Kidney (tissue), 14 donors: Measurements from ENCODE around the gene ST6GALNAC5. TPM values are rescaled to one million over a fixed set of nuclear protein-coding genes. Genes with fewer than 3 reads are reported as not detected.

Experiments
- DNase-seq, 5 donors: peaks; one replicate each; pipeline ENCODE4 v3.0.0-alpha.2; 2013 to 2020
- FAIRE-seq: peaks from 2 replicates; lab custom pipeline; 2012; peaks lifted over from hg19 to GRCh38; lab: Jason Lieb, UNC
- H3K27ac ChIP-seq, 2 donors: one replicate each; pipeline ENCODE4 v1.7.0; 2013; ENCODE audit warnings: low read depth in 2 of 2, low read length in 2 of 2, inconsistent platforms in 1 of 2
- H3K27me3 ChIP-seq: one replicate; pipeline ENCODE4 v1.7.1; 2013; ENCODE audit warnings: low read length, inconsistent platforms; ENCODE audit not compliant: control insufficient read depth, insufficient read depth
- H3K36me3 ChIP-seq, 3 donors: one replicate each; pipeline versions ENCODE4 v1.7.0 to v1.7.1; 2013; ENCODE audit warnings: low read length in 3 of 3, control low read depth in 1 of 3, inconsistent platforms in 1 of 3; ENCODE audit not compliant: insufficient read depth in 3 of 3, control insufficient read depth in 2 of 3
- H3K4me1 ChIP-seq, 3 donors: one replicate each; pipeline versions ENCODE4 v1.7.0 to v1.7.1; 2013; ENCODE audit warnings: low read length in 3 of 3, inconsistent platforms in 1 of 3, low read depth in 1 of 3; ENCODE audit not compliant: control insufficient read depth in 2 of 3, insufficient read depth in 2 of 3
- H3K4me3 ChIP-seq, 3 donors: one replicate each; pipeline versions ENCODE4 v1.7.0 to v1.8.1; 2013; ENCODE audit warnings: low read length in 3 of 3, control low read depth in 1 of 3, inconsistent platforms in 1 of 3
- H3K9ac ChIP-seq, 3 donors: one replicate each; pipeline versions ENCODE4 v1.7.0 to v1.7.1; 2013; ENCODE audit warnings: low read length in 3 of 3, control low read depth in 1 of 3, inconsistent platforms in 1 of 3
- H3K9me3 ChIP-seq, 3 donors: one replicate each; pipeline versions ENCODE4 v1.7.0 to v1.7.1; 2013; ENCODE audit warnings: low read length in 3 of 3, control low read depth in 1 of 3, inconsistent platforms in 1 of 3; ENCODE audit not compliant: control insufficient read depth in 2 of 3, insufficient read depth in 1 of 3
- intact Hi-C: fragments of 100-400 bp; cut with DNase I; formaldehyde crosslinking; loops from one replicate; pipeline ENCODE4 v1.11.1; 2022
- polyA plus RNA-seq: library from polyadenylated mRNA; stranded (reverse); fragments of 350-450 nt; fragmentation: Illumina TruSeq; extraction: RNeasy Lipid Tissue Mini Kit (QIAGEN cat#74804); gene quantifications from one replicate; pipeline ENCODE4 v1.2.3, GENCODE V29; 2014; ENCODE audit warnings: low read depth, low replicate concordance; ENCODE audit not compliant: insufficient read depth
- total RNA-seq: library from RNA; stranded (reverse); fragmentation: NEBNext Ultra II Directional; extraction: Animal tissue kit (Norgen Biotek cat#: 25700); gene quantifications from one replicate; pipeline ENCODE4 v1.2.1, GENCODE V29; 2021
- TF ChIP-seq, protein P1 (sequence below): IDR thresholded peaks from 3 replicates; pipeline ENCODE4 v1.5.1; 2012; ENCODE audit warnings: mild to moderate bottlenecking, moderate library complexity, borderline replicate concordance; ENCODE audit not compliant: insufficient read depth; ENCODE audit errors: extremely low read depth
- donor health status: control.
- donor health status: control.
- donor health status: control.
- donor health status: control.
- donor health status: control.
- donor health status: DM: yes; HTN: yes; CAD: no.
- donor health status: Normal renal cell carcinoma (clear cell type).

Gene ST6GALNAC5
- total and polyA plus RNA-seq, 2 donors from 2014 or later = 0.34 to 0.50 TPM

DNA sequence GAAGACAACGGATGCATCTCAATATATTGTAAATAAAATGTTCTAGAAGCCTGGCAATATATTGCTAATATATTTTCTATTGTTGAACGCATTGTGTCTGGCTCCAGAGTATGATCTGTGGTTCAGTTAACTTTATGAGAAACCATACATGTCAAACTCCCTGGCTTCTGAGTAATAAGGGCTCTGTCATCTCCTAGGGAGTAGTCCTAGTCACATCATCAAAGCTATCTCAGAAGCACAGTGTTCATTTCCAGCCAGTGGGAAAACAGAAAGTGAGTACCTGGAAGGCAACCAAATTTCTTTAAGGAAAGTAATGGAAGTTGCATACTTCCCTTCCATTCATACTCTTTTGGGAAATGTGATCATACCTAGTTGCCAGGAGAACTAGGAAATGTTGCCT is 27.0 kb upstream of the ST6GALNAC5 start:
- no peaks in the 10 kb centered on the region for H3K4me1 ChIP-seq
- H3K4me3 ChIP-seq = no peak overlapping the region
- H3K9ac ChIP-seq = no peak overlapping the region
- no peaks in the 10 kb centered on the region for H3K27me3 ChIP-seq
- intact Hi-C loops = no loop called here
- no peaks in the 10 kb centered on the region for H3K36me3 ChIP-seq
- FAIRE-seq (no peak), DNase-seq (no peak)
- H3K9me3 ChIP-seq = no peaks in the 10 kb centered on the region
- TF ChIP-seq, protein P1, sequence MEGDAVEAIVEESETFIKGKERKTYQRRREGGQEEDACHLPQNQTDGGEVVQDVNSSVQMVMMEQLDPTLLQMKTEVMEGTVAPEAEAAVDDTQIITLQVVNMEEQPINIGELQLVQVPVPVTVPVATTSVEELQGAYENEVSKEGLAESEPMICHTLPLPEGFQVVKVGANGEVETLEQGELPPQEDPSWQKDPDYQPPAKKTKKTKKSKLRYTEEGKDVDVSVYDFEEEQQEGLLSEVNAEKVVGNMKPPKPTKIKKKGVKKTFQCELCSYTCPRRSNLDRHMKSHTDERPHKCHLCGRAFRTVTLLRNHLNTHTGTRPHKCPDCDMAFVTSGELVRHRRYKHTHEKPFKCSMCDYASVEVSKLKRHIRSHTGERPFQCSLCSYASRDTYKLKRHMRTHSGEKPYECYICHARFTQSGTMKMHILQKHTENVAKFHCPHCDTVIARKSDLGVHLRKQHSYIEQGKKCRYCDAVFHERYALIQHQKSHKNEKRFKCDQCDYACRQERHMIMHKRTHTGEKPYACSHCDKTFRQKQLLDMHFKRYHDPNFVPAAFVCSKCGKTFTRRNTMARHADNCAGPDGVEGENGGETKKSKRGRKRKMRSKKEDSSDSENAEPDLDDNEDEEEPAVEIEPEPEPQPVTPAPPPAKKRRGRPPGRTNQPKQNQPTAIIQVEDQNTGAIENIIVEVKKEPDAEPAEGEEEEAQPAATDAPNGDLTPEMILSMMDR = no peak
- H3K27ac ChIP-seq = no peak overlapping the region

DNA sequence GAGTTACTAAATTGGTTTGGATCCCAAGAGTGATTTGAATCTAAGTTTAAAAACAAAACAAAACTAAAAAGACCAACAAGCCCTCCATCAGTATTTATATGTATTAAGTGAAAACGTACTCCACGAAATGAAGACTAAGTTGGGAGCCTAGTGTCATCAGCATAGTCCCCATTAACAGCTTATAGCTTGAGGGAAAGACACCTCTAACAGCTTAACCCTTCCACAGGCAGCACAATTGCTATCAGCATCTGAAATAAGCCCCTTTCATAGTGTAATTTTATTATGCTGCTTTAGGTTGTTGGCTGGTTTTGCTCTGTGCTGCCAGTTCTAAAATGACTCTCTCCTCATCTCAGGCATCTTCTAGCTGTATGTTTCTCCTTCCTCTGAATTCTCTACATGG is 25.8 kb upstream of the ST6GALNAC5 start:
- intact Hi-C loops = no loop called here
- Histone ChIP-seq H3K27me3 (no peaks in the 10 kb centered on the region), H3K27ac (no peak overlapping the region), H3K9ac (no peak overlapping the region), H3K4me3 (no peak overlapping the region), H3K4me1 (no peaks in the 10 kb centered on the region), H3K9me3 (no peaks in the 10 kb centered on the region), H3K36me3 (no peaks in the 10 kb centered on the region)
- FAIRE-seq (no peak), DNase-seq (no peak)
- TF ChIP-seq, protein P1 = no peak

GRCh38 chr1:76843821-76844464 is 23.3 kb upstream of the ST6GALNAC5 start:
- intact Hi-C loops = no loop called here
- H3K27ac ChIP-seq = no peak overlapping the region
- no peaks in the 10 kb centered on the region for H3K4me1 ChIP-seq
- H3K36me3 ChIP-seq = no peaks in the 10 kb centered on the region
- TF ChIP-seq, protein P1 = no peak
- DNase-seq (no peak), FAIRE-seq (no peak)
- no peak overlapping the region for H3K9ac ChIP-seq
- H3K9me3 ChIP-seq = peaks cover 0 to 3% (median 0%) of the 10 kb centered on the region in 3 donors
- H3K27me3 ChIP-seq = no peaks in the 10 kb centered on the region
- H3K4me3 ChIP-seq = no peak overlapping the region

GRCh38 chr1:76854255-76854654 is 13.0 kb upstream of the ST6GALNAC5 start:
- Histone ChIP-seq H3K27ac (no peak overlapping the region), H3K36me3 (no peaks in the 10 kb centered on the region), H3K9me3 (no peaks in the 10 kb centered on the region), H3K9ac (no peak overlapping the region), H3K4me1 (no peaks in the 10 kb centered on the region), H3K27me3 (no peaks in the 10 kb centered on the region), H3K4me3 (no peak overlapping the region)
- TF ChIP-seq, protein P1 = no peak
- FAIRE-seq (no peak), DNase-seq (no peak)
- intact Hi-C loops = no loop called here
